ENCODE data around the gene TAF11L6. TPM values are rescaled to one million over a fixed set of nuclear protein-coding genes. Genes with fewer than 3 reads are reported as not detected.
"Not testable (repeated sequence)": the region's sequence is repeated elsewhere in the genome, so short reads cannot be mapped to it uniquely, and the experiment has no call there.

Gene TAF11L6
- total RNA-seq, 1 donor from 2014 or later: not detected

DNA sequence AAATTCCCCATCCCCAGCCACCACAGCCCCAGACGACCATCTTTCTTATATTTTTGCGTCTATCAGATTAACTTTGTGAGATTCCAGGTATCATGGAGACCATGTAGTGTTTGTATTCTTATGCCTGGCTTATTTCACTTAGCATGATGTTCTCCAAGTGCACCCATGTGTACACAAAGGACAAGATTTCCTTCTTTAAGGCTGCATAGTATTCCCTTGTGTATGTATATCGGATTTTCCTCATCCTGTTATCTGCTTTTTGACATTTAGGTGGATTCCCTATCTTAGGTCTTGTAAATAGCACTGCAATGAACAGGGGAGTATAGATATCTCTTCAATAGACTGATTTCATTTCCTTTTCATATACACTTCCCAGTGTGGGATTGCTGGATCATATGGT is 35.7 kb upstream of the TAF11L6 start:
- Mint-ChIP-seq H3K9me3 (ENCODE audit: unreplicated experiment) (no peaks in the 10 kb centered on the region), H3K4me1 (ENCODE audit: unreplicated experiment) (no peaks in the 10 kb centered on the region), H3K4me3 (ENCODE audit: unreplicated experiment) (no peak overlapping the region), H3K27me3 (ENCODE audit: unreplicated experiment) (peaks cover 6% of the 10 kb centered on the region), H3K36me3 (ENCODE audit: low read depth, unreplicated experiment) (no peaks in the 10 kb centered on the region), H3K27ac (ENCODE audit: unreplicated experiment) (no peak overlapping the region)
- DNase-seq (ENCODE audit: low spot score): no peak
- TF ChIP-seq, protein P1, sequence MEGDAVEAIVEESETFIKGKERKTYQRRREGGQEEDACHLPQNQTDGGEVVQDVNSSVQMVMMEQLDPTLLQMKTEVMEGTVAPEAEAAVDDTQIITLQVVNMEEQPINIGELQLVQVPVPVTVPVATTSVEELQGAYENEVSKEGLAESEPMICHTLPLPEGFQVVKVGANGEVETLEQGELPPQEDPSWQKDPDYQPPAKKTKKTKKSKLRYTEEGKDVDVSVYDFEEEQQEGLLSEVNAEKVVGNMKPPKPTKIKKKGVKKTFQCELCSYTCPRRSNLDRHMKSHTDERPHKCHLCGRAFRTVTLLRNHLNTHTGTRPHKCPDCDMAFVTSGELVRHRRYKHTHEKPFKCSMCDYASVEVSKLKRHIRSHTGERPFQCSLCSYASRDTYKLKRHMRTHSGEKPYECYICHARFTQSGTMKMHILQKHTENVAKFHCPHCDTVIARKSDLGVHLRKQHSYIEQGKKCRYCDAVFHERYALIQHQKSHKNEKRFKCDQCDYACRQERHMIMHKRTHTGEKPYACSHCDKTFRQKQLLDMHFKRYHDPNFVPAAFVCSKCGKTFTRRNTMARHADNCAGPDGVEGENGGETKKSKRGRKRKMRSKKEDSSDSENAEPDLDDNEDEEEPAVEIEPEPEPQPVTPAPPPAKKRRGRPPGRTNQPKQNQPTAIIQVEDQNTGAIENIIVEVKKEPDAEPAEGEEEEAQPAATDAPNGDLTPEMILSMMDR (IDR thresholded peaks at IDR 0.05; ENCODE audit: unreplicated experiment): no peak

DNA sequence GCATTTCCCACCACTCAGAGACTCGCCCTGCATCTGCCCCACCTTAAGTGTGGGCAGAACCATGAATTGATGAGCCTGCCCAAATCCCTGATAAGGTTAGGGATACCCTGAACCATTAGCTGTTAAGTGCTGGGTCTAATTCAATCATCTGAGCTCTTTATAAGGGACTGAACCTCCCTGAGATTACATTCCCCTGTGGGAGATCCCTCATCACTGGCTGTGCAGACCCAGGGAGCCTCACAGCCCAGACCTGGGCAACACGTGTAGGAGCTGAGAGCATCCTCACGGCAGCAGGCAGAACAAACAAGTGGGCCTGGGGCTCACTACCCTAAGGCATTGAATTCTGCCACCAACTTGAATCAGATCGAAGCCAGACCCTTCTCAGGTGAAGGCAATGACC is 31.0 kb upstream of the TAF11L6 start:
- H3K9me3 Mint-ChIP-seq (ENCODE audit: unreplicated experiment): no peaks in the 10 kb centered on the region
- no peak overlapping the region for H3K4me3 Mint-ChIP-seq (ENCODE audit: unreplicated experiment)
- no peak for DNase-seq (ENCODE audit: low spot score)
- TF ChIP-seq, protein P1 (IDR thresholded peaks at IDR 0.05; ENCODE audit: unreplicated experiment): no peak
- no peaks in the 10 kb centered on the region for H3K36me3 Mint-ChIP-seq (ENCODE audit: low read depth, unreplicated experiment)
- no peak overlapping the region for H3K27ac Mint-ChIP-seq (ENCODE audit: unreplicated experiment)
- no peaks in the 10 kb centered on the region for H3K4me1 Mint-ChIP-seq (ENCODE audit: unreplicated experiment)
- H3K27me3 Mint-ChIP-seq (ENCODE audit: unreplicated experiment): peaks cover 3% of the 10 kb centered on the region

DNA sequence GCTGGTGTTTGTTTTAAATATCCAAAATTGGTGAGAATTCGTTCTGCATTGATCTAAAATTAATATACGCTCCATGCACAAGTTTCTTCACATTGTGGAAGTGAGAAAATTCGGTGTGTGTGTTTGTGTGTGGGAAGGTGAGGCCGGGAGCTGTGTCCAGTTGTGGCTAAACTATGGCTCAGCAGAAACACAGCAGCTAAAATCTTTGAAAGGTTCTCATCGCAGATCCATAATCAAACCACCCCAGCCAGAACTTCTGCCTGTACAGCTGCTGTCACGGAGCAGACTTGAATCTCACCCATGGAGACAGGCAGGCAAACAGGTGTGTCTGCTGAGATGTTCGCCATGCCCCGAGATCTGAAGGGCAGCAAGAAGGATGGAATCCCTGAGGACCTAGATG is 30.5 kb upstream of the TAF11L6 start, which contains the start of gene TAF11L2:
Gene TAF11L2, plus strand, starts transcription at position 301 of the 400 bp plus-strand sequence.
- H3K27ac Mint-ChIP-seq (ENCODE audit: unreplicated experiment); H3K9me3 Mint-ChIP-seq (ENCODE audit: unreplicated experiment); H3K4me3 Mint-ChIP-seq (ENCODE audit: unreplicated experiment); H3K36me3 Mint-ChIP-seq (ENCODE audit: low read depth, unreplicated experiment); DNase-seq (ENCODE audit: low spot score); H3K27me3 Mint-ChIP-seq (ENCODE audit: unreplicated experiment); H3K4me1 Mint-ChIP-seq (ENCODE audit: unreplicated experiment): not testable (repeated sequence)

DNA sequence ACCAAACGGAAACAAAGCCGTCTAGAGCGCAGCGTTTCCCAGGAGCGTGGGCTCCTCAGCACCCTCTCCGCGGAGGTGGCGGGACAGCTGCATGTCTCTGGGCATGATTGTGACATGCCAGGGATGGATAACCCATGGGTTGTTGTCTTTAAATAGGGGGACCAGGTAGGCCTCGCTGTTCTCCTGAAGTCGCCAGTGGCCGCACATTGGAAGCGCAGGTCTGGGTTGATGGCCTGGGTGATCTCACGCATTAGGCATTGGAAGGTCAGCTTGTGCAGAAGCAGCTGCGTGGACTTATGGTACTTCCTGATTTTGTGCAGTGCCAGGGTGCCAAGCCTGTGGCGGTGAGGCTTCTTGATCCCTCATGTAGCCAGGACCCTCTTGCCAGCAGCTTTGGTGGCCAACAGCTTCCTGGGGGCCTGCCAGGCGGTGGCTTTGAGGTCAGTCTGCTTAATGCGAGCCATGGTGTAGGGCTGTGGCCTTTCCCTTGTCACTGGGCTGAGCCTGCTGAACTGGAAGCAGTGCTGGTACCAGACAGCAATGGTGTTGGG is 16.6 kb upstream of the TAF11L6 start:
- TF ChIP-seq, protein P1 (IDR thresholded peaks at IDR 0.05; ENCODE audit: unreplicated experiment): no peak
- no peaks in the 10 kb centered on the region for H3K27me3 Mint-ChIP-seq (ENCODE audit: unreplicated experiment)
- no peak overlapping the region for H3K27ac Mint-ChIP-seq (ENCODE audit: unreplicated experiment)
- no peaks in the 10 kb centered on the region for H3K36me3 Mint-ChIP-seq (ENCODE audit: low read depth, unreplicated experiment)
- no peaks in the 10 kb centered on the region for H3K4me1 Mint-ChIP-seq (ENCODE audit: unreplicated experiment)
- no peak overlapping the region for H3K4me3 Mint-ChIP-seq (ENCODE audit: unreplicated experiment)
- no peaks in the 10 kb centered on the region for H3K9me3 Mint-ChIP-seq (ENCODE audit: unreplicated experiment)
- no peak for DNase-seq (ENCODE audit: low spot score)

DNA sequence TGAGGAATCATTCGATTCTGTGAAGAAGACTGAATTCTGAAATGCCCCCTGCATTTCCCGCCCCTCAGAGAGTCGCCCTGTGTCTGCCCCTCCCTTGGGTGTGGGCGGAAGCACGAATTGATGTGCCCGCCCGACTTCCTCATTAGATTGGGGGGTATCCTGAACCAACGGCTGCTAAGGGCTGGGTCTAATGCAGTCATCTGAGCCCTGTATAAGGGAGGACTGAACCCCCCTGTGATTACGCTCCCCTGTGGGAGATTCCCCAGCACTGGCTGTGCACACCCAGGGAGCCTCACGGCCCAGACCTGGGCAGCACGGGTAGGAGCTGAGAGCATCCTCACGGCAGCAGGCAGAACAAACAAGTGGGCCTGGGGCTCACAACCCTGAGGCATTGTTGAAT is 10.9 kb upstream of the TAF11L6 start:
- DNase-seq (ENCODE audit: low spot score); H3K4me1 Mint-ChIP-seq (ENCODE audit: unreplicated experiment); H3K36me3 Mint-ChIP-seq (ENCODE audit: low read depth, unreplicated experiment); H3K27me3 Mint-ChIP-seq (ENCODE audit: unreplicated experiment); H3K27ac Mint-ChIP-seq (ENCODE audit: unreplicated experiment); H3K9me3 Mint-ChIP-seq (ENCODE audit: unreplicated experiment); H3K4me3 Mint-ChIP-seq (ENCODE audit: unreplicated experiment): not testable (repeated sequence)

DNA sequence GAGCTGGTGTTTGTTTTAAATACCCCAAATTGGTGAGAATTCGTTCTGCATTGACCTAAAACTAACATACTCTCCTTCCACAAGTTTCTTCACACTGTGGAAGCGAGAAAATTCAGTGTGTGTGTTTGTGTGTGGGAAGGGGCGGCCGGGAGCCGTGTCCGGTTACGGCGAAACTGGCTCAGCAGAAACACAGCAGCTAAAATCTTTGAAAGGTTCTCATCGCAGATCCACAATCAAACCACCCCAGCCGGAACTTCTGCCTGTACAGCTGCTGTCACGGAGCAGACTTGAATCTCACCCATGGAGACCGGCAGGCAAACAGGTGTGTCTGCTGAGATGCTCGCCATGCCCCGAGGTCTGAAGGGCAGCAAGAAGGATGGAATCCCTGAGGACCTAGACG is 10.4 kb upstream of the TAF11L6 start, which contains the start of gene TAF11L3:
Gene TAF11L3, plus strand, starts transcription at position 301 of the 400 bp plus-strand sequence.
- not testable (repeated sequence) for DNase-seq (ENCODE audit: low spot score); H3K4me1 Mint-ChIP-seq (ENCODE audit: unreplicated experiment); H3K9me3 Mint-ChIP-seq (ENCODE audit: unreplicated experiment); H3K27ac Mint-ChIP-seq (ENCODE audit: unreplicated experiment); H3K36me3 Mint-ChIP-seq (ENCODE audit: low read depth, unreplicated experiment); H3K27me3 Mint-ChIP-seq (ENCODE audit: unreplicated experiment); H3K4me3 Mint-ChIP-seq (ENCODE audit: unreplicated experiment)

DNA sequence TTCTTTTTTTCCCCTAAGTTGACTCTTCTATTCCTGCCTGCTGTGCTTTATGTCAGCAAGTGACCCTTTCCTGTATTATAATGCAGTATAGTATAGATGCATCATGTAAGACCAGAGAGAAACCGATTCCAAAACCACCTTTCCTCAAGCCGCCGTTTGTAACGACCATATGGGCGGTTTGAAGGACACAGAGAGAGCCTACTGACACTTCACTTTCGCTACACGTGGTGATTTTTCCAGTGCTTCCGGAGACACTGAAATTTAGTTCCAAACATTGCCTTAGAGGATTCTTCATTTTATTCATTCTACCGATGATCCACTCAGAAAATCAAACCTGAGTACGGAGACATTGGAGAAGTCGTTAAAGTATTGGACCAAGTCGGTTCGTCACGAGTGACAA is 9.0 kb upstream of the TAF11L6 start:
- H3K9me3 Mint-ChIP-seq (ENCODE audit: unreplicated experiment); DNase-seq (ENCODE audit: low spot score); H3K27ac Mint-ChIP-seq (ENCODE audit: unreplicated experiment); H3K4me1 Mint-ChIP-seq (ENCODE audit: unreplicated experiment); H3K27me3 Mint-ChIP-seq (ENCODE audit: unreplicated experiment); H3K4me3 Mint-ChIP-seq (ENCODE audit: unreplicated experiment); H3K36me3 Mint-ChIP-seq (ENCODE audit: low read depth, unreplicated experiment): not testable (repeated sequence)

DNA sequence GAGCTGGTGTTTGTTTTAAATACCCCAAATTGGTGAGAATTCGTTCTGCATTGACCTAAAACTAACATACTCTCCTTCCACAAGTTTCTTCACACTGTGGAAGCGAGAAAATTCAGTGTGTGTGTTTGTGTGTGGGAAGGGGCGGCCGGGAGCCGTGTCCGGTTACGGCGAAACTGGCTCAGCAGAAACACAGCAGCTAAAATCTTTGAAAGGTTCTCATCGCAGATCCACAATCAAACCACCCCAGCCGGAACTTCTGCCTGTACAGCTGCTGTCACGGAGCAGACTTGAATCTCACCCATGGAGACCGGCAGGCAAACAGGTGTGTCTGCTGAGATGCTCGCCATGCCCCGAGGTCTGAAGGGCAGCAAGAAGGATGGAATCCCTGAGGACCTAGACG is 7.0 kb upstream of the TAF11L6 start, which contains the start of gene TAF11L4:
Gene TAF11L4, plus strand, starts transcription at position 301 of the 400 bp plus-strand sequence.
- not testable (repeated sequence) for H3K9me3 Mint-ChIP-seq (ENCODE audit: unreplicated experiment); H3K4me1 Mint-ChIP-seq (ENCODE audit: unreplicated experiment); H3K36me3 Mint-ChIP-seq (ENCODE audit: low read depth, unreplicated experiment); H3K27me3 Mint-ChIP-seq (ENCODE audit: unreplicated experiment); H3K4me3 Mint-ChIP-seq (ENCODE audit: unreplicated experiment); H3K27ac Mint-ChIP-seq (ENCODE audit: unreplicated experiment); DNase-seq (ENCODE audit: low spot score)

DNA sequence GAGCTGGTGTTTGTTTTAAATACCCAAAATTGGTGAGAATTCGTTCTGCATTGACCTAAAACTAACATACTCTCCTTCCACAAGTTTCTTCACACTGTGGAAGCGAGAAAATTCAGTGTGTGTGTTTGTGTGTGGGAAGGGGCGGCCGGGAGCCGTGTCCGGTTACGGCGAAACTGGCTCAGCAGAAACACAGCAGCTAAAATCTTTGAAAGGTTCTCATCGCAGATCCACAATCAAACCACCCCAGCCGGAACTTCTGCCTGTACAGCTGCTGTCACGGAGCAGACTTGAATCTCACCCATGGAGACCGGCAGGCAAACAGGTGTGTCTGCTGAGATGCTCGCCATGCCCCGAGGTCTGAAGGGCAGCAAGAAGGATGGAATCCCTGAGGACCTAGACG is 3.5 kb upstream of the TAF11L6 start, which contains the start of gene TAF11L5:
Gene TAF11L5, plus strand, starts transcription at position 301 of the 400 bp plus-strand sequence.
- H3K4me1 Mint-ChIP-seq (ENCODE audit: unreplicated experiment); DNase-seq (ENCODE audit: low spot score); H3K4me3 Mint-ChIP-seq (ENCODE audit: unreplicated experiment); H3K27ac Mint-ChIP-seq (ENCODE audit: unreplicated experiment); H3K27me3 Mint-ChIP-seq (ENCODE audit: unreplicated experiment); H3K36me3 Mint-ChIP-seq (ENCODE audit: low read depth, unreplicated experiment); H3K9me3 Mint-ChIP-seq (ENCODE audit: unreplicated experiment): not testable (repeated sequence)

DNA sequence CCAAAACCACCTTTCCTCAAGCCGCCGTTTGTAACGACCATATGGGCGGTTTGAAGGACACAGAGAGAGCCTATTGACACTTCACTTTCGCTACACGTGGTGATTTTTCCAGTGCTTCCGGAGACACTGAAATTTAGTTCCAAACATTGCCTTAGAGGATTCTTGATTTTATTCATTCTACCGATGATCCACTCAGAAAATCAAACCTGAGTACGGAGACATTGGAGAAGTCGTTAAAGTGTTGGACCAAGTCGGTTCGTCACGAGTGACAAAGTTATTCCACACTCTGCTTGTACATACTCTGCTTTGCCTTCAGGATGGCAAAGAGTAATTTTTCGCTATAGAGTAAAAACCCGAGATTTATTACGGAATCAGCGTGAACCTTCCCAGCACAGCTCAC is 2.0 kb upstream of the TAF11L6 start:
- H3K27me3 Mint-ChIP-seq (ENCODE audit: unreplicated experiment); H3K36me3 Mint-ChIP-seq (ENCODE audit: low read depth, unreplicated experiment); H3K4me3 Mint-ChIP-seq (ENCODE audit: unreplicated experiment); H3K4me1 Mint-ChIP-seq (ENCODE audit: unreplicated experiment); H3K27ac Mint-ChIP-seq (ENCODE audit: unreplicated experiment); H3K9me3 Mint-ChIP-seq (ENCODE audit: unreplicated experiment): not testable (repeated sequence)
- peak; percentile 24 for DNase-seq (ENCODE audit: low spot score)
